Activated CD4-positive, alpha-beta T cell treated with anti-CD3 and anti-CD28 coated beads, Interleukin-2, amount 10 ng/mL, durations not matched to agents 24 days and 14 days (primary cell): ENCODE measurements around the gene LDB1. TPM values are rescaled to one million over a fixed set of nuclear protein-coding genes. Genes with fewer than 3 reads are reported as not detected.
A peak's percentile ranks its signal among the peaks of the same experiment; 100 is the strongest.

Experiments used
- DNase-seq: peaks from one replicate; pipeline ENCODE4 v3.0.0; 2022
- H3K27ac Mint-ChIP-seq: one replicate; pipeline ENCODE4 v1.8.0; 2022; ENCODE audit warnings: mild to moderate bottlenecking, mixed read lengths
- H3K27me3 Mint-ChIP-seq: one replicate; pipeline ENCODE4 v1.8.0; 2022; ENCODE audit warnings: mixed read lengths
- H3K36me3 Mint-ChIP-seq: one replicate; pipeline ENCODE4 v1.8.0; 2022; ENCODE audit warnings: low read depth, mild to moderate bottlenecking, mixed read lengths
- H3K4me1 Mint-ChIP-seq: one replicate; pipeline ENCODE4 v1.8.0; 2021; ENCODE audit warnings: mixed read lengths
- H3K4me3 Mint-ChIP-seq: one replicate; pipeline ENCODE4 v1.8.0; 2022; ENCODE audit warnings: mild to moderate bottlenecking, moderate library complexity, mixed read lengths
- H3K9me3 Mint-ChIP-seq: one replicate; pipeline ENCODE4 v1.8.0; 2021; ENCODE audit warnings: mixed read lengths
- intact Hi-C: fragments of 100-400 bp; cut with micrococcal nuclease; formaldehyde crosslinking; loops from one replicate; pipeline ENCODE4 v1.15.1; 2023
- total RNA-seq: library from RNA; stranded (reverse); gene quantifications from 2 replicates; pipeline ENCODE4 v1.2.3, GENCODE V29; 2022

The LDB1 gene
- total RNA-seq, 1 donor from 2014 or later: 78.2 TPM

DNA sequence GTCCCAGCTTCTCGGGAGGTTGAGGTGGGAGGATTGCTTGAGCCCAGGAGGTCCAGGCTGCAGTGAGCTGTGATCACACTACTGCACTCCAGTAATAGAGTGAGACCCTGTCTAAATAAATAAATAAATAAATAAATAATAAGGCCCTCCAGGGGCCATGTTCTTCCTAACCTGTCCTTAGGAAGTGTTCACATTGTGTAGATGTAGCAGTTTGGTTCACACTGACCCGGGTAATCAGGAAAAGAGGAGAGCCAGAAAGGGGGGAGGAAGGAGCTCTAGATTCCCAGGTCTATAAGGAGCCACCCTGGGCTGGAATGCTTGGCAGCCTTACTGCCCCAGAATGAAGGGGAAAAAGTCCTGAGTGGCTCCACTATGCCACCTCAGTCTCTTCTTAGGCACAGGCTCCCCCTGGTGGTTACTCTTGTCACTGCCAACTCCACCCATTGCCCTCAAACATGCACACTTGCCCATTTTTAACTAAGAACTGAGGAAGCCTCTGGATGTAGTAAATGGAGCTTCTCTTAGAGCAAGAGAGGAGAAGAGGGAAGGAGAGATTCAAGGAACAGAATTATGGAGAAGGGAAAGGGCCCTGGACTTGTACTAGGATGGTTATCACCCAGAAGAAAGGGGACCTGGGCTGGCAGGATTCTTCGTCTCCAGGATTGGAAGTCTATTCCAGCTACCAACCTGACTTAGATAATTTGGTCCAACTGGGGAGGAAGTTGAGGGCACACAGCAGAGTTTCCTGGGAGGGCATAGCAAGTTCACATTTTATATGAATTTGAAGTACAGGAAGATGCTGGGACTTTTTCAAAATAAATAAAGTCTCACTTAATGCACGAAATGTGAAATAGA, 47.3 kb downstream of the LDB1 start:
- Mint-ChIP-seq H3K4me3 (no peak overlapping the region), H3K4me1 (peaks cover 2% of the 10 kb centered on the region), H3K27ac (no peak overlapping the region), H3K36me3 (peaks cover 7% of the 10 kb centered on the region), H3K9me3 (no peaks in the 10 kb centered on the region), H3K27me3 (no peaks in the 10 kb centered on the region)
- peak; percentile 94 for DNase-seq
- intact Hi-C loops: loop anchor here (1.0 to 2.0 kb wide), 2 partner anchors 184 to 232 kb away; no protein-coding TSS in a partner anchor

DNA sequence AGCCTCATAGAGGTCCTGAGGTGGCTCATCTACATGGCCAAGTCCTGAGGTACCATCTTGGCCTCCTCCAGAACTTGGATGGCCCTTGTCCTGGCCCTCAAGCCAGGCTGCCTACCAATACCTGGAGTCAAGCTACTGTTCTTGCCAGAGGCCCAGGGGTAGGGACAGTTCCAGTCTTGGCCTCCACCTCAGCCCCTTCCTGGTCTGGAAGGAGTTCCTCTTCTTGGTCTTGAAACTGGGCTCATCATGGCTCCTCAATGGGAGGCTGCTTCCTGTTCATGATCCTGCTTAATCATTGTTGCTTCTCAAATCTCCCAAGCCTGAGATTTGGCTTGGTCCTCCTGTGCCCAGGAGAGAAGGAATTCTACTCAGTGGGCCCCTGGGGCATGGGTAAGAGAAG, 51.1 kb downstream of the LDB1 start:
- Mint-ChIP-seq H3K4me3 (no peak overlapping the region), H3K9me3 (no peaks in the 10 kb centered on the region), H3K27ac (peak overlapping the region; percentile 16), H3K4me1 (peaks cover 20% of the 10 kb centered on the region), H3K27me3 (no peaks in the 10 kb centered on the region), H3K36me3 (peaks cover 7% of the 10 kb centered on the region)
- intact Hi-C loops: loop anchor here (5.0 to 10.0 kb wide), 2 partner anchors 287 to 1004 kb away; partner anchors contain the start of genes KAZALD1 and NPM3
- no peak for DNase-seq

DNA sequence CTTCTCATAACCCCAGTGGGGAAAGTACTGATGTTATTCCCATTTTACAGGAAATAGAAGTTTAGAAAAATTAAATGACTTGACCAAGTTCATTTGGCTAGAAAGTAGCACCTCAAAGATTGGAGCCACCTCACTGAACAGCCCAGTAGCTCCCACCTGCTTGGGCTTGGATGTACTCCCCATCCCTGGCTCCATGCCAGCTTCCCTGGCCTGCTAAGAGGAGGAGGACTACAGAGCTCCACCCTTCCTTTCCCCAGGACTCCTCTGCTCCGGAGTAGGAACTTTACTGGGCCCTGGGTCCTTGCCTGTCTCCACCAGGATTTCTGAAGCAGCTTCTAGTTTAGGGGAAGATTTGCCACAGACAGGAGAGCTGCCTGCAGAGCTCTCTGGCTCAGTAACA, 52.0 kb downstream of the LDB1 start:
- no peaks in the 10 kb centered on the region for H3K9me3 Mint-ChIP-seq
- no peak overlapping the region for H3K27ac Mint-ChIP-seq
- no peak for DNase-seq
- no peaks in the 10 kb centered on the region for H3K27me3 Mint-ChIP-seq
- intact Hi-C loops: loop anchor here (5.0 to 10.0 kb wide), 2 partner anchors 286 to 1003 kb away; partner anchors contain the start of genes KAZALD1 and NPM3
- peaks cover 7% of the 10 kb centered on the region for H3K36me3 Mint-ChIP-seq
- H3K4me1 Mint-ChIP-seq: peaks cover 21% of the 10 kb centered on the region
- H3K4me3 Mint-ChIP-seq: no peak overlapping the region

DNA sequence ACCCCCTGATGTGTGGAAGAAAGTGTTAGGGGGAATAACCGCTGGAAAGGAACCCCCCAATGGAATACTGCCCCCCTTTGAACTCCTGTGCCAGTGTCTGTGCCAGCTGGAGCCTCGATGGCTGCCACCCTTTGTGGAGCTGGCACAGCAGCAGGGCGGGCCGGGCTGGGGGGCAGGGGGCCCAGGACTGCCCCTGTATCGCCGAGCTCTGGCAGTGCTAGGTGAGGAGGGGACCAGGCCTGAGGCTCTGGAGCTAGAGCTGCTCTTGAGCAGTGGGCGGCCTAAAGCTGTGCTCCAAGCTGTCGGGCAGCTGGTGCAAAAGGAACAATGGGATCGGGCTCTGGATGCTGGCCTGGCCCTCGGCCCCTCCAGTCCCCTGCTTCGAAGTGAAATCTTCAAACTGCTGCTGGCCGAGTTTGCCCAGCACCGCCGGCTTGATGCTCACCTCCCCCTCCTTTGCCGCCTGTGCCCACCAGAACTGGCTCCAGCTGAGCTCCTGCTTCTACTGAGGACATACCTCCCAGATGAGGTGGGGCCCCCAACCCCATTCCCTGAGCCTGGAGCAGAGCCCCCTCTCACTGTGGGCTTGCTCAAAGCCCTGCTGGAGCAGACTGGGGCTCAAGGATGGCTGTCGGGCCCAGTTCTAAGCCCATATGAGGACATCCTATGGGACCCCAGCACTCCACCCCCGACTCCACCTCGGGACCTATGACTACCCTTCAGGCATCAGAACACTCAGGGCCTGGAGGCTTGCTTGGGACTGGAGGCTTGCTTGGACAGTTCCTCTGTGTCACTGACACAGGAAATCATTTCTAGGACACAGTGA, 52.9 kb downstream of the LDB1 start:
- H3K9me3 Mint-ChIP-seq: no peaks in the 10 kb centered on the region
- H3K4me3 Mint-ChIP-seq: peak overlapping the region; percentile 40
- DNase-seq: no peak
- peak overlapping the region; percentile 41 for H3K27ac Mint-ChIP-seq
- peaks cover 23% of the 10 kb centered on the region for H3K4me1 Mint-ChIP-seq
- no peaks in the 10 kb centered on the region for H3K27me3 Mint-ChIP-seq
- H3K36me3 Mint-ChIP-seq: peaks cover 7% of the 10 kb centered on the region
- intact Hi-C loops: loop anchor here (5.0 to 10.0 kb wide), 2 partner anchors 285 to 1003 kb away; partner anchors contain the start of genes KAZALD1 and NPM3

- Mint-ChIP-seq H3K4me1 (peaks cover 23% of the 10 kb centered on the region), H3K27me3 (no peaks in the 10 kb centered on the region), H3K9me3 (no peaks in the 10 kb centered on the region), H3K4me3 (peak overlapping the region; percentile 87), H3K36me3 (peaks cover 7% of the 10 kb centered on the region), H3K27ac (peak overlapping the region; percentile 78)
- peak; percentile 60 for DNase-seq
- intact Hi-C loops: loop anchor here (5.0 to 10.0 kb wide), 2 partner anchors 284 to 1002 kb away; partner anchors contain the start of genes KAZALD1 and NPM3
These were observed 53.6 kb downstream of the LDB1 start for GRCh38 chr10:102066399-102067088.

DNA sequence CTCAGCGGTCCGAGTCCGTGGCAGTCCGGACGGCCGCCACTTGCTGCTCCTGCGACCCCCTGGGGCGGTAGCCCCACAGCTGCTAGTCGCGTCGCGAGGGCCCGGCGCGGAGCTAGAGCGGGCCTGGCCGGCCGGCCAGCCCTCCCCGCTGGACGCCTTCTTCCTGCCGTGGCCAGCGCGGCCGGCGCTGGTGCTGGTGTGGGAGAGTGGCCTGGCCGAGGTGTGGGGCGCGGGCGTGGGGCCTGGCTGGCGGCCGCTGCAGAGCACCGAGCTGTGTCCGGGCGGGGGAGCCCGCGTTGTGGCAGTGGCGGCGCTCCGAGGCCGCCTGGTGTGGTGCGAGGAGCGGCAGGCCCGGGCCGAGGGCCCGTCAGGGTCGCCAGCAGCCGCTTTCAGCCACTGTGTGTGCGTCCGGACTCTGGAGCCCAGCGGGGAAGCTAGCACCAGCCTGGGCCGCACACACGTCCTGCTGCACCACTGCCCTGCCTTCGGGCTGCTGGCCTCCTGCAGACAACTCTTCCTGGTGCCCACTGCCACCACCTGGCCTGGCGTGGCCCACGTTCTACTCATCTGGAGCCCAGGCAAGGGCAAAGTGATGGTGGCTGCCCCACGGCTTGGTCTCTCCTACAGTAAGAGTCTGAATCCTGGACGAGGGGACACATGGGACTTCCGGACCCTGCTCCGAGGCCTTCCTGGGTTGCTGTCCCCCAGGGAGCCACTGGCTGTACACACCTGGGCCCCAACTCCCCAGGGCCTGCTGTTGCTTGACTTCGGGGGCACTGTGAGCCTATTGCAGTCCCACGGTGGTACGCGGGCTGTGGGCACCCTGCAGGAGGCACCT, 54.4 kb downstream of the LDB1 start:
- Mint-ChIP-seq H3K27ac (peak overlapping the region; percentile 78), H3K36me3 (peaks cover 3% of the 10 kb centered on the region), H3K4me1 (peaks cover 23% of the 10 kb centered on the region), H3K9me3 (no peaks in the 10 kb centered on the region), H3K27me3 (no peaks in the 10 kb centered on the region), H3K4me3 (peak overlapping the region; percentile 87)
- intact Hi-C loops: loop anchor here (1.0 to 10.0 kb wide), 6 partner anchors 9 to 1001 kb away; partner anchors contain the start of genes ARMH3, KAZALD1, LDB1 and NOLC1
- peak; percentile 73 for DNase-seq

GRCh38 chr10:102064868-102065560, 55.2 kb downstream of the LDB1 start, which contains the start of gene HPS6:
HPS6 (plus strand) TSS chr10:102065349; CDS start chr10:102065475, 126 bp downstream.
- peak within 1 kb of the TSS; percentile 94 for H3K27ac Mint-ChIP-seq
- H3K4me1 Mint-ChIP-seq: peaks cover 23% of the 10 kb centered on the region
- H3K36me3 Mint-ChIP-seq: peaks cover 3% of the 10 kb centered on the region
- peak within 1 kb of the TSS; percentile 87 for H3K4me3 Mint-ChIP-seq
- peak; percentile 97 for DNase-seq
- no peaks in the 10 kb centered on the region for H3K9me3 Mint-ChIP-seq
- intact Hi-C loops: loop anchor here (1.0 to 10.0 kb wide), 6 partner anchors 9 to 1000 kb away; partner anchors contain the start of genes ARMH3, KAZALD1, LDB1 and NOLC1
- H3K27me3 Mint-ChIP-seq: no peaks in the 10 kb centered on the region

- no peaks in the 10 kb centered on the region for H3K9me3 Mint-ChIP-seq
These were observed 55.7 kb downstream of the LDB1 start for GRCh38 chr10:102064503-102064867.

GRCh38 chr10:102059987-102060386, 60.2 kb downstream of the LDB1 start:
- Mint-ChIP-seq H3K9me3 (no peaks in the 10 kb centered on the region), H3K36me3 (peaks cover 5% of the 10 kb centered on the region), H3K27ac (no peak overlapping the region), H3K27me3 (no peaks in the 10 kb centered on the region), H3K4me1 (peaks cover 20% of the 10 kb centered on the region), H3K4me3 (no peak overlapping the region)
- DNase-seq: no peak
- intact Hi-C loops: loop anchor here (5.0 to 10.0 kb wide), 4 partner anchors 442 to 1635 kb away; partner anchors contain the start of genes ACTR1A, BTRC, KAZALD1 and SUFU

More at GRCh38 chr10:102064503-102064867, 55.7 kb downstream of the LDB1 start:
- Mint-ChIP-seq H3K36me3 (peaks cover 3% of the 10 kb centered on the region), H3K4me1 (peaks cover 23% of the 10 kb centered on the region), H3K4me3 (peak overlapping the region; percentile 84), H3K27ac (peak overlapping the region; percentile 94), H3K27me3 (no peaks in the 10 kb centered on the region)
- intact Hi-C loops: loop anchor here (2.0 to 10.0 kb wide), 3 partner anchors 56 to 1000 kb away; partner anchors contain the start of genes KAZALD1, LDB1 and NOLC1
- DNase-seq: no peak
